Activated naive CD8-positive, alpha-beta T cell treated with anti-CD3 and anti-CD28 coated beads, Interleukin-2, amount 50 U/mL, for 16 hours (primary cell): Measurements from ENCODE around the gene PRDM16.

Source experiments
- DNase-seq: peaks from one replicate; pipeline ENCODE4 v3.0.0-alpha.2; 2020; ENCODE audit warnings: low read depth, low spot score

PRDM16 gene

GRCh38 chr1:3441880-3442279 lies 372.9 kb downstream of the PRDM16 start:
- no peak for DNase-seq

- no peak for DNase-seq
These were observed 373.3 kb downstream of the PRDM16 start for GRCh38 chr1:3442331-3442730.

- no peak for DNase-seq
These were observed 373.9 kb downstream of the PRDM16 start for GRCh38 chr1:3442901-3443300.

- no peak for DNase-seq
These were observed 374.8 kb downstream of the PRDM16 start for GRCh38 chr1:3443807-3444206.

GRCh38 chr1:3444298-3444697 lies 375.3 kb downstream of the PRDM16 start:
- no peak for DNase-seq

GRCh38 chr1:3444736-3445135 lies 375.7 kb downstream of the PRDM16 start:
- no peak for DNase-seq

GRCh38 chr1:3450202-3450863 lies 381.3 kb downstream of the PRDM16 start:
- no peak for DNase-seq

GRCh38 chr1:3450983-3451382 lies 382.0 kb downstream of the PRDM16 start:
- DNase-seq = no peak

GRCh38 chr1:3451994-3452865 lies 383.2 kb downstream of the PRDM16 start:
- no peak for DNase-seq

- no peak for DNase-seq
These were observed 383.8 kb downstream of the PRDM16 start for GRCh38 chr1:3452866-3453175.

GRCh38 chr1:3453203-3453761 lies 384.3 kb downstream of the PRDM16 start:
- peak; percentile 38 for DNase-seq

- no peak for DNase-seq
These were observed 385.1 kb downstream of the PRDM16 start, which contains the start of gene ARHGEF16 for GRCh38 chr1:3453891-3454810. Gene ARHGEF16 (plus strand): TSS chr1:3454665. CDS start chr1:3463085, 8,420 bp downstream.

GRCh38 chr1:3454811-3455618 lies 386.0 kb downstream of the PRDM16 start:
- no peak for DNase-seq

GRCh38 chr1:3455670-3456448 lies 386.9 kb downstream of the PRDM16 start:
- DNase-seq = no peak

GRCh38 chr1:3456449-3456963 lies 387.5 kb downstream of the PRDM16 start:
- no peak for DNase-seq

GRCh38 chr1:3456964-3457909 lies 388.2 kb downstream of the PRDM16 start:
- DNase-seq = no peak

- no peak for DNase-seq
These were observed 389.2 kb downstream of the PRDM16 start for GRCh38 chr1:3457910-3458883.
